GM19463 (cell line): ENCODE results near the gene ZNF646.

ENCODE experiments used
- ATAC-seq: cut with Tn5 transposase; IDR thresholded peaks from one replicate; pipeline ENCODE4 v1.9.1; 2021; ENCODE audit warnings: mild to moderate bottlenecking, moderate library complexity; ENCODE audit not compliant: unreplicated experiment

Gene ZNF646

DNA sequence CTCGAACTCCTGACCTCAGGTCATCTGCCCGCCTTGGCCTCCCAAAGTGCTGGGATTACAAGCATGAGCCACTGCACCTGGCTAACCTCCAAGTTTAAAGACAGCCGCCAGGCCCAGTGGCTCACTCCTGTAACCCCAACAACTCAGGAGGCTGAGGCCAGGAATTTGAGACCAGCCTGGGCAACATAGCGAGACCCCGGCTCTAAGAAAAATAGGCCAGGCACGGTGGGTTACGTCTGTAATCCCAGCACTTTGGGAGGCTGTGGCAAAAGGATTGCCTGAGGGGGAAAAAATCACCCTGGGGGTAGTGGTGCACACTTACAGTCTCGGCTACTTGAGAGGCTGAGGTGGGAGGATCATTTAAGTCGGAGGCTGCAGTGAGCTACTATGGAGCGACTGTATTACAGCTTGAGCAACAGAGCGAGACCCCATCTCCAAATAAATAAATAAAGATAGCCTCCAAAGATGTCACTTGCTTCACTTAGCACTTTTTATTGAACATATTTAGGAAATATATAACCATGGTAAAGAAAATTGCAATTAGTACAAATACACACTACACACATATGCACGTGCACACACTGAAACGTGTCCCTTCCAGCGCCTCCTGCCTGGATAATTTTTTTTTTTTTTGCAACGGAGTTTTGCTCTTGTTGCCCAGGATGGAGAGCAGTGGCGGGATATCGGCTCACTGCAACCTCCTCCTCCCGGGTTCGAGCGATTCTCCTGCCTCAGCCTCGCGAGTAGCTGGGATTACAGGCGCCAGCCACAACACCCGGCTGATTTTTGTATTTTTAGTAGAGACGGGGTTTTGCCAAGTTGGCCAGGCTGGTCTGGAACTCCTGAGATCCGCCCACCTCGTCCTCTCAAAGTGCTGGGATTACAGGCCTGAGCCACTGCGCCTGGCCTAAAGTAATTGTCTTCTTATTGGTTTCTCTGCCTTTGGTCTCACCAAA lies 32.6 kb downstream of the ZNF646 start:
- no peak for ATAC-seq

GRCh38 chr16:31107465-31107867 lies 33.2 kb downstream of the ZNF646 start:
- ATAC-seq: peak; percentile 61

- peak; percentile 80 for ATAC-seq
Observed at GRCh38 chr16:31108035-31108793, 34.0 kb downstream of the ZNF646 start, which contains the start of gene BCKDK. TSS of gene BCKDK (plus strand) at chr16:31108386. CDS start at chr16:31109224, 838 bp downstream.

GRCh38 chr16:31108794-31109558 lies 34.8 kb downstream of the ZNF646 start:
- ATAC-seq: no peak

- no peak for ATAC-seq
Observed at GRCh38 chr16:31109622-31110021, 35.4 kb downstream of the ZNF646 start.

DNA sequence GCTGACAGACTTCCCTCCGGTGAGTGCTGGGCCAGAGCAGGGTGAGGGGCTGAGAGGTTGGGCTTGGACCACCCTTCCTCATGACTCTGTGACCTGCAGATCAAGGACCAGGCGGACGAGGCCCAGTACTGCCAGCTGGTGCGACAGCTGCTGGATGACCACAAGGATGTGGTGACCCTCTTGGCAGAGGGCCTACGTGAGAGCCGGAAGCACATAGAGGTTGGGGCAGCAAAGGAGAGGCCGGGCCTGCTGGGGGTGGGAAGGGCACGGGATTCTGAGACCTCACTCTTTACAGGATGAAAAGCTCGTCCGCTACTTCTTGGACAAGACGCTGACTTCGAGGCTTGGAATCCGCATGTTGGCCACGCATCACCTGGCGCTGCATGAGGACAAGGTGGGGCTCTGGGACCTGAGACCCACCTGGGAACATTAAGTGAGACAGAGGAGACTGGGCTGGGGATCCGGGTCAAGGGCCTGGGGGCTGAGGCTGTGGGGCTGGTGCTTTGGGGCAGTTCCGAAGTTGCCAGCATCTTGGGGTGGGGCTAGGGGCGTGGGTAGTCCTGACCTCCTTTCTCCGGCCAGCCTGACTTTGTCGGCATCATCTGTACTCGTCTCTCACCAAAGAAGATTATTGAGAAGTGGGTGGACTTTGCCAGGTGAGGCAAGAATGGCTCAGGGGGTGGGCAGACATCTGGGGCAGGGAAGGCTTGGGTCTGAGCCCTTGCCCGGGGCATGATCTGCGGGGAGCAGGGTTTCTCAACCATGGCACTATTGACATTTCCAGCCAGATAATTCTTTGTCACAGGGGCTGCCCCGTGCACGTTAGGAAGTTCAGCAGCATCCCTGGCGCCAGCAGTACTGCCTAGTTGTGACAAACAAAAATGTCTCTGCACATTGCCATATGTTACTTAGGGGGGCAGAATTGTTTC lies 36.1 kb downstream of the ZNF646 start:
- no peak for ATAC-seq

DNA sequence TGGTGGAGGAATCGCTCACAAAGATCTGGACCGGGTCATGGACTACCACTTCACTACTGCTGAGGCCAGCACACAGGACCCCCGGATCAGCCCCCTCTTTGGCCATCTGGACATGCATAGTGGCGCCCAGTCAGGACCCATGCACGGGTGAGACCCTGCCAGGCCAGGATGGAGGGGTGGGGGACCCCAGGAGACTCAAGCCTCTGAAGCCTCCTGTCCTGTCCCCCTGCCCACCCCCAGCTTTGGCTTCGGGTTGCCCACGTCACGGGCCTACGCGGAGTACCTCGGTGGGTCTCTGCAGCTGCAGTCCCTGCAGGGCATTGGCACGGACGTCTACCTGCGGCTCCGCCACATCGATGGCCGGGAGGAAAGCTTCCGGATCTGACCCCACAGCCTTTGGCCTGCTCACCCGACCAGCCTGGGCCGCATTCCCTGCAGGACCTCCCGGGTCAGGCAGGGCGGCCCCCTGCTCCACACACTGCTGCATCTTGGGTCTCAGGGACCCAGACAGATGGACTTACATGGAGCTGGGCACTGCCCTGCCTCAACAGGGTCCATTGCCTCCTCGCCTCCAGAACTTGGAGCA lies 37.8 kb downstream of the ZNF646 start:
- ATAC-seq: no peak

DNA sequence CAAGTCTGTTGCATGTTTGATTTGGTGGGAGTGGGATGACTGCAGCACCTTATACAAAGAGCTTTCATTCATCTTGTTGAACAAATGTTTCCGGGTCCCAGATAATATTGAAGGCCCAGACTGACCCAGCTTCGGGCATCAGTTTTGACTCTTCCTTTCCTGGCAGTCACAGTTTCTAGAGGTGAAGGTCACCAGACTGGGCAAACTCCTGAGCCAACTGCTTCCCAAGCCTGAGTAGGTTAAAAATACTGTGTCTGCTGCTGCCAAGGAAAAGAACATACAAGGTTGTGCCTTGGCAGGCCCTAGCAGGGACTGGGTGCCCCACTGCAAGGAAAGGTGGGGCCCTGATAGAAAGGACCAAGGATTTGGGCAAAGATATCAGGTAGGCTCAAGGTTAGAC lies 38.5 kb downstream of the ZNF646 start:
- ATAC-seq: no peak

DNA sequence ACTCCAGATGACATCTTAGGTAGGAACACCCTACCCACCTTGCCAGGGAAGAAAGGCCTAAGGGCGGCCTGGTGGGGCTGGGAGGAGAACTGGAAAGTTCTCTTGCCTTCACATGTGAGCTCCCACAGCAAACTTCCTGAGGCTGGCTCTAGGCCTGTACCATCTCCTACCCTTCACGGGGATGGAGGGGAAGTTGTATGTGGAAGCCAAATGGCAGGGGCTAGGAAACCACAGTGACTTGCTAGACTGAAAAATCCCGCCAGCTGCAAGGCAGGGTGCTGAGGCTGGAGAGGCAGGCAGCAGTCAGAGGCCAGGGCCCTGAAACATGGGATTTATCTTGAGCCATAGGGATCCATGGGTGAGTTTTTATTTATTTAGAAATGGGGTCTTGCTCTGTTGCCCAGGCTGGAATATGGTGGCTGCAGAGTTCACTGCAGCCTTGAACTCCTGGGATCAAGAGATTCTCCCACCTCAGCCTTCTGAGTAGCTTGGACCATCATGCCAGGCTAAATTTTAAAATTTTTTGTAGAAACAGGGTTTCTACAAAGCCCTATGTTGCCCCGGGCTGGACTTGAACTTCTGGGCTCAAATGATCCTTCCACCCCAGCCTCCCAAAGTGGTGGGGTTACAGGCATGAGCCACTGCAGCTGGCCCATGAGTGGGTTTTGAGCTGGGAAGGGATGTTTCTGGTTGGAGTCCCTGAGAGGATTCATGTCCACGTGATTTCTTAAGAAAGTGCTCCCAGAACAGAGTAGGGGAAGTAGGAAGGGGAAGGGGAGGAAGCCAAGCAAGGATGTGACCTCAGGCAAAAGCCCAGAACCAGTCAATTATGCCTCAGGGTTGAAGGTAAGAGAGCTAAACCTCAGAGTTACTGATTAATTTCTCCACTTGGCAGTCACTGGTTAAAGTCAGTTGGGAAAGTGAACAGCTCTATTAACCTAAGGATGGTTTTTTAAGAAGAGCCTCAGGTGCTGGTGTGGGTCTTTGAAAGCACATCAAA lies 39.2 kb downstream of the ZNF646 start:
- ATAC-seq: no peak

- no peak for ATAC-seq
Observed at GRCh38 chr16:31114468-31114867, 40.2 kb downstream of the ZNF646 start.

GRCh38 chr16:31117384-31118222 lies 43.4 kb downstream of the ZNF646 start, which contains the start of gene KAT8:
TSS of gene KAT8 (plus strand) at chr16:31117664. CDS start at chr16:31117682, 18 bp downstream.
- peak; percentile 82 for ATAC-seq

GRCh38 chr16:31118223-31119155 lies 44.3 kb downstream of the ZNF646 start:
- ATAC-seq: no peak

DNA sequence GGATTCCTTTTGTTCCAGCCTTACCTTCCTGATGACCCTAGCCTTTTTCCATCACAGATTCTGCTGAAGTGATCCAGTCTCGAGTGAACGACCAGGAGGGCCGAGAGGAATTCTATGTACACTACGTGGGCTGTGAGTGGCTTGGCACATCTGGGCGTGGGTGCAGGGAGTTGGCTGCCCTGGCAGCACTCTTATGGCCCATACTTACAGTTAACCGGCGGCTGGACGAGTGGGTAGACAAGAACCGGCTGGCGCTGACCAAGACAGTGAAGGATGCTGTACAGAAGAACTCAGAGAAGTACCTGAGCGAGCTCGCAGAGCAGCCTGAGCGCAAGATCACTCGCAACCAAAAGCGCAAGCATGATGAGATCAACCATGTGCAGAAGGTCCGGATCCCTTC lies 45.9 kb downstream of the ZNF646 start:
- ATAC-seq: no peak

GRCh38 chr16:31125844-31126243 lies 51.6 kb downstream of the ZNF646 start:
- ATAC-seq: no peak

DNA sequence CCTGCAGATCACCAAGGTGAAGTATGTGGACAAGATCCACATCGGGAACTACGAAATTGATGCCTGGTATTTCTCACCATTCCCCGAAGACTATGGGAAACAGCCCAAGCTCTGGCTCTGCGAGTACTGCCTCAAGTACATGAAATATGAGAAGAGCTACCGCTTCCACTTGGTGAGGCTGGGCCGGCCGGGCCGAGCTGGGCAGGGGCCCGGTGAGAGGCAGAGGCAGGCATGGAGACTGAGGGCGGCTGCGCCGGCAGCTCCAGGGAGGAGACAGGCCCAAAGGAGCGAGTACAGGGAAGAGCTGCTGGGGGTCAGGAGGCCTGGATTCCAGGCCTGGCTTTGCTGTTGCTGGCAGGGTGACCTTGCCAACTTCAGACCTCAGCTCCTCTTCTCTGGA lies 53.0 kb downstream of the ZNF646 start:
- ATAC-seq: no peak
